Measurements from ENCODE around the gene PTPRH. TPM values are rescaled to one million over a fixed set of nuclear protein-coding genes. Genes with fewer than 3 reads are reported as not detected.
"Not testable (repeated sequence)": the region's sequence is repeated elsewhere in the genome, so short reads cannot be mapped to it uniquely, and the experiment has no call there.

Gene PTPRH
- total RNA-seq, 4 donors from 2014 or later, result 1.2 to 3.9 (median 2.1) TPM

DNA sequence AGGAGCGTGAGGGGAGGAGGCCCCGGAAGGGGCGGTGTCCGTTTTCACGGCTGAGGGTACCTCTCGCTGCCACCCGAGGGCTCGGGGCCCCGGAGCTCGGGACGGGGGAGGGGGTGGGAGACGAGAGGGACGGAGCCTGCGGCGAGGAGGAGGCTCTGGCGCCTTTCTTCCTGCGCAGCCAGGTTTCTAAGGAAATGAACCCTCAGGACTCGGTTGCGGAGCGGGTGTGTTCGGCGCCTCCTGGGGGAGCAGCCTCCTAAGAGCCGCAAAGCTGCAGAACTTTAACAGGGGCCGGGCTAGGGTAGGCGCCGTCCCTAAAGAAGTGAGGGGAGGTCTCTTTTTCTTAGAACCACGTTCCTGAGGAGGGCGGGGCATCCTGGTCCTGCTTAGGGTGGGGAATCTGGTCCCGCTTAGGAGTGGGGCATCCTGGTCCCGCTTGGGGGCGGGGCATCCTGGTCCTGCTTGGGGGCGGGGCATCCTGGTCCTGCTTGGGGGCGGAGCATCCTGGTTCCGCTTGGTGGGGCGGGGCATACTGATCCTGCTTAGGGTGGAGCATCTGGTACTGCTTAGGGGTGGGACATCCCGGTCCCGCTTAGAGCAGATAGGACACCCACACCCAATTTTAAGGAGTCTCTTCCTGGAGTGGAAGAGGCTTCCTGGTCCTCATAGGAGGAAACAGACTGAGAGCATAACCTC is 35.4 kb downstream of the PTPRH start:
- no peak for DNase-seq (ENCODE audit: low spot score in 2 of 2)
- peak overlapping the region in 2 of 4 donors; percentile 32 to 34 for H3K4me3 ChIP-seq
- 0 to 3% methylated on average over 12 to 33 of the region's 37 CpGs for WGBS, 2 donors
- no peaks in the 10 kb centered on the region for H3K9me3 ChIP-seq
- TF ChIP-seq, protein P1, sequence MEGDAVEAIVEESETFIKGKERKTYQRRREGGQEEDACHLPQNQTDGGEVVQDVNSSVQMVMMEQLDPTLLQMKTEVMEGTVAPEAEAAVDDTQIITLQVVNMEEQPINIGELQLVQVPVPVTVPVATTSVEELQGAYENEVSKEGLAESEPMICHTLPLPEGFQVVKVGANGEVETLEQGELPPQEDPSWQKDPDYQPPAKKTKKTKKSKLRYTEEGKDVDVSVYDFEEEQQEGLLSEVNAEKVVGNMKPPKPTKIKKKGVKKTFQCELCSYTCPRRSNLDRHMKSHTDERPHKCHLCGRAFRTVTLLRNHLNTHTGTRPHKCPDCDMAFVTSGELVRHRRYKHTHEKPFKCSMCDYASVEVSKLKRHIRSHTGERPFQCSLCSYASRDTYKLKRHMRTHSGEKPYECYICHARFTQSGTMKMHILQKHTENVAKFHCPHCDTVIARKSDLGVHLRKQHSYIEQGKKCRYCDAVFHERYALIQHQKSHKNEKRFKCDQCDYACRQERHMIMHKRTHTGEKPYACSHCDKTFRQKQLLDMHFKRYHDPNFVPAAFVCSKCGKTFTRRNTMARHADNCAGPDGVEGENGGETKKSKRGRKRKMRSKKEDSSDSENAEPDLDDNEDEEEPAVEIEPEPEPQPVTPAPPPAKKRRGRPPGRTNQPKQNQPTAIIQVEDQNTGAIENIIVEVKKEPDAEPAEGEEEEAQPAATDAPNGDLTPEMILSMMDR (IDR thresholded peaks at IDR 0.05), result no peak
- no peak for TF ChIP-seq EP300 (IDR thresholded peaks at IDR 0.05)
- TF ChIP-seq POLR2A (IDR thresholded peaks at IDR 0.05), result no peak
- peaks cover 0 to 100% of the 10 kb centered on the region in 2 donors for H3K27me3 ChIP-seq
- no peaks in the 10 kb centered on the region for H3K36me3 ChIP-seq
- no peak overlapping the region for H3K27ac ChIP-seq
- peaks cover 0 to 24% (median 6%) of the 10 kb centered on the region in 4 donors for H3K4me1 ChIP-seq

DNA sequence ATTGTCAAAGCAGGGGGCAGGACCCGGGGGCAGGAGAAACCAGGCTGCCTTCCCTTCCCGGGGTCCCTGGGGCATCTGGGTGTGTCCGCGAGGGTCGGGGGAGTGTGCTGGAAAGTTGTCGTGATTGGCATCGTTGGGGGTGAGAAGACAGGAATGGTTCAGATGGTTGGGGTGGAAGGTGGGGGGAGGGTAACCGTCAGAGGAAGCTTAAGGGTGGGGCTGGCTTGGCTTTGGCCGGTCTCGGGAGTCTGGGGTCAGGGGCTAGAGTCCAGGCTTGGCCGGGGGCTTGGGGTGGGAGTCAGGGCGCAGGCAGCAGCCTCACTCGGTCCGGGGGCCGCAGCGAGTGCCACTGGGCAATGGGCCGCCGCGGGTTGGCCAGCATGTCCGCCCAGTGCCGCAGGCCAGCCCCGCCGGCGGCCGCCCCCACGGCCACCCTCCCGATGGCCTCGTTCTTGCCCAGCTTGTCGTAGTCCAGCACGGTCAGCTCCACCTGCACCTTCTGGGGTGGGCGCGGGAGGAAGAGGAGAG is 36.1 kb downstream of the PTPRH start:
- Histone ChIP-seq H3K27ac (no peak overlapping the region), H3K27me3 (peaks cover 0 to 100% of the 10 kb centered on the region in 2 donors), H3K4me1 (peaks cover 0 to 21% (median 6%) of the 10 kb centered on the region in 4 donors), H3K36me3 (no peaks in the 10 kb centered on the region), H3K9me3 (no peaks in the 10 kb centered on the region), H3K4me3 (peak overlapping the region in 2 of 4 donors; percentile 32 to 34)
- whole genome bisulfite sequencing, 2 donors, result 2 to 4% methylated on average over 20 to 22 of the region's 32 CpGs
- TF ChIP-seq EP300 (IDR thresholded peaks at IDR 0.05) (no peak), POLR2A (IDR thresholded peaks at IDR 0.05) (no peak)
- TF ChIP-seq, protein P1 (IDR thresholded peaks at IDR 0.05), result no peak
- DNase-seq (ENCODE audit: low spot score in 2 of 2), result no peak

DNA sequence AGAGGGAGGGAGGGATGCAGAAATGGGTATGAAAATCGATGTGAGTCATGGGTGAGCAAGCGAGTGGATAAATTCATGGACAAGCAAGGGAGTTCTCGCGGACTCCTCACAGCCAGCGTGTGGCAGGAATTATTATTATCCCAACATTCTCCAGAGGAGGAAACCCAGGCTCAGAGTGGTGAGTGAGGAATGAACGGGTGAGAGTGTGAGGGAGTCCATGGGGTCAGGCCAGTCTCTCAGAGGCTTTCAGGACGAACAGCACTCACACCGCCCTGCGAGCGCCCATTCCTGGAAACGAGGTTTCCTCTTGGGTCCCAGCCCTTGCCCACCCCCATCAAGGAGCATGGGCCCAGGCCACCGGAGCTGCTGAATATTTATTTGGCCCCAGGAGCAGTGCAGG is 36.6 kb downstream of the PTPRH start:
- no peak overlapping the region for H3K27ac ChIP-seq
- TF ChIP-seq, protein P1 (IDR thresholded peaks at IDR 0.05), result no peak
- TF ChIP-seq EP300 (IDR thresholded peaks at IDR 0.05), result no peak
- 6 to 17% methylated on average over 12 of the region's 12 CpGs for WGBS, 2 donors
- no peaks in the 10 kb centered on the region for H3K9me3 ChIP-seq
- H3K36me3 ChIP-seq, result no peaks in the 10 kb centered on the region
- peaks cover 0 to 100% of the 10 kb centered on the region in 2 donors for H3K27me3 ChIP-seq
- no peak overlapping the region for H3K4me3 ChIP-seq
- peaks cover 0 to 21% (median 6%) of the 10 kb centered on the region in 4 donors for H3K4me1 ChIP-seq
- no peak for DNase-seq (ENCODE audit: low spot score in 2 of 2)

DNA sequence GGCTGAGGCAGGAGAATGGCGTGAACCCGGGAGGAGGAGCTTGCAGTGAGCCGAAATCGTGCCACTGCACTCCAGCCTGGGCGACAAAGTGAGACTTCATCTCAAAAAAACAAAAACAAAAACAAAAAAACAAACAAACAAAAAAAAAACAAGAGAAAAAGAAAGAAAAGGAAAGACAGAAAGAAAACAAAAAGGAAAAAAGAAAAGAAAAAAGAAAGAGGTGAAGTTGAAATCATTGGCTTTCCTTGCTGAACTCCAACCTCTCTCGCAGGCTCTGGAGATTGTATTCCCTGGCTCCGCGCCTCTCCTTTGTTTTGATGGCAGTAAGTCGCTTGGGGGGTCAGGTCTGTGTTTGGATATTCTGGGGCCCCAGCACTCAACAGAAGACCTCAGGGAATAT is 37.0 kb downstream of the PTPRH start:
- H3K36me3 ChIP-seq; H3K4me3 ChIP-seq; H3K27ac ChIP-seq; H3K9me3 ChIP-seq; DNase-seq (ENCODE audit: low spot score in 2 of 2): not testable (repeated sequence)
- WGBS, 2 donors, result 49 to 55% methylated on average over 9 of the region's 9 CpGs
- Histone ChIP-seq H3K27me3 (peaks cover 0 to 100% of the 10 kb centered on the region in 2 donors), H3K4me1 (peaks cover 0 to 22% (median 6%) of the 10 kb centered on the region in 4 donors)

DNA sequence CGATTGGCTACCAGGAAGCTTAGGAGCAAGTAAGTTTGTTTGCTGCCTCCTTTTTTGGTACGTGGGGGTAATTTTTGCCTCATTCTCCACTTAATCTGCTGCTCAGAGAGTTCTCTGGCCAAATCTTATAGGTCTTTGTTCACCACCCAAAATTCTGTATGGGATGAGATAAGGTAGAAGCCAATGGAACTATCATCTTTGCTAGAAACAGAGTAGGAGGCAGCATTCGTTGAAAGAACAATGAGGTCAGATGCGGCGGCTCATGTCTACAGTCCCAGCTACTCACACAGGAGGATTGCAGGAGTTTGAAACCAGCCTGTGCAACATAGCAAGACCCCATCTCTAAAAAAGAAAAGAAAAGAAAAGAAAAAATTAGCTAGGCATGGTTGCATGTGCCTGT is 37.9 kb downstream of the PTPRH start:
- H3K4me1 ChIP-seq, result peaks cover 0 to 31% (median 7%) of the 10 kb centered on the region in 4 donors
- H3K27me3 ChIP-seq, result peaks cover 0 to 100% of the 10 kb centered on the region in 2 donors
- no peak overlapping the region for H3K4me3 ChIP-seq
- H3K36me3 ChIP-seq, result no peaks in the 10 kb centered on the region
- DNase-seq (ENCODE audit: low spot score in 2 of 2), result no peak
- no peak for TF ChIP-seq EP300 (IDR thresholded peaks at IDR 0.05)
- TF ChIP-seq, protein P1 (IDR thresholded peaks at IDR 0.05), result no peak
- TF ChIP-seq POLR2A (IDR thresholded peaks at IDR 0.05), result no peak
- H3K27ac ChIP-seq, result no peak overlapping the region
- 75 to 79% methylated on average over 5 of the region's 5 CpGs for WGBS, 2 donors
- no peaks in the 10 kb centered on the region for H3K9me3 ChIP-seq
